UCSD-AML1 (cell line): ENCODE results near the gene RANBP6.
A peak's percentile ranks its signal among the peaks of the same experiment; 100 is the strongest.
"Not testable (repeated sequence)": the region's sequence is repeated elsewhere in the genome, so short reads cannot be mapped to it uniquely, and the experiment has no call there.

ENCODE experiments used
- DNase-seq: peaks from one replicate; lab custom pipeline; 2025; ENCODE audit not compliant: unreplicated experiment; lab: John Stamatoyannopoulos, UW

RANBP6 gene

DNA sequence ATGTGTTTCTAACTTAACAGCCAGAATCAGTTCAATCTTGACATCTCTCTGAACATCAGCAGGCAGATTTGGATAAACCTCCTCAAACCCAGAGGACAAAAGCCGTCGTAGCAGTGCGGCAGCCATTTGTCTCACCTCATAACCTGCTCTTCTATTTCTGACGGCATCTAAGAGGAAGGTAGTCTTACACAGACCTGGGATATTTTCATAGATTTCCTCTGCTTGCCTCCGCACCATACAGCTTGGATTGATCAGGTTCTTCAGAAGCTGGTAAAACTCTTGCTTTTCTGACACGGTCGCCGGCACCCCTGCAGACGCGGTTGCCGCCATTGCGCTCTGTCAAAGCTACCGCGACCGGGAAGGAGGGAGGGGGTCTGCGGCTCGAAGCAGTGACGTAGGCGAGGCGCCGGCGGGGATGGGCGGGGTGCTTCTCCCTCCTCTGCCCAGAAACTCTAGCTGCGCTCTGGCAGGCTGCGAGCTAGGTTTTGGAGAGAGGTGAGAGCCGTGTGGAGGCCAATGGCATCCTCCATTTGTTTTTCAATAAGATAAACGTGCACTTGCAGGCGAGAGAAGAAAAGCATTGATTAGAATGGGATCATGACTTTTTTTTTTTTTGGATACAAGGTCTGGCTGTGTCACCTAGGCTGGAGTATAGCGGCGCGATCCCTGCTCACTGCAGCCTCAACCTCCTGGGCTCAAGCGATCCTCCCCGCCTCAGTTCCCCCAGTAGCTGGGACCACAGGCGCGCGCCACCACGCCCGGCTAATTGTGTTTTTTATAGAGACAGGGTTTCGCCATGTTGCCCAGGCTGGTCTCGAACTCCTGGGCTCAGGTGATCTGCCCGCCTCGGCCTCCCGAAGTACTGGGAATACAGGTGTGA, at the start of gene RANBP6:
RANBP6 (minus strand) TSS at position 347 of the 880 bp plus-strand sequence; CDS start at position 330, 17 bp downstream.
- DNase-seq: peak; percentile 88

DNA sequence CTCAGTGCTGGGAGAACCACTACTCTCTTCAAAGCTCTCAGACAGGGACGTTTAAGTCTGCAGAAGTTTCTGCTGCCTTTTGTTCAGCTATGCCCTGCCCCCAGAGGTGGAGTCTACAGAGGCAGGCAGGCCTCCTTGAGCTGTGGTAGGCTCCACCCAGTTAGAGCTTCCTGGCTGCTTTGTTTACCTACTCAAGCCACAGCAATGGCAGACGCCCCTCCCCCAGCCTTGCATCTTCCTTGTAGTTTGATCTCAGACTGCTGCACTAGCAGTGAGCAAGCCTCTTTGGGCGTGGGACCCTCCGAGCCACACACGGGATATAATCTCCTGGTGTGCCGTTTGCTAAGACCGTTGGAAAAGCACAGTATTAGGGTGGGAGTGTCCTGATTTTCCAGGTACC, 47.7 kb upstream of the RANBP6 start:
- not testable (repeated sequence) for DNase-seq

DNA sequence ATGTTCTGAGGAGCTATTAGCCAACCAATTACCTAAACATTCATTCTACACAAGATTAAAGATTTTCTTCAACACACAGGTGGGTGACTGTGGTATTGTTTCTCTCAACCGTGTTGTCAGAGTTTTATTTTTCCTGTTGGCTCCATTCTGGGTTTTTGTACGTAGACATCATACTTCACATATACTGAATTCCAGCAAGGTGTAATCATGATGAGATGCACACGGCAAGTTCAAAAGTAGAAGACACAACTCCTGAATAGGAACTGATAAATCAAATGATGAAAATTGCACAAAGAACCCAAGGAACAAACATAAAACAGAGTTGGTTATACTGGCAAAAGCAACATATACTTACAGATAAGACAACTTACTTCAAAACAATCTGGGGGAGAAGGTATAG, 40.2 kb upstream of the RANBP6 start:
- no peak for DNase-seq

DNA sequence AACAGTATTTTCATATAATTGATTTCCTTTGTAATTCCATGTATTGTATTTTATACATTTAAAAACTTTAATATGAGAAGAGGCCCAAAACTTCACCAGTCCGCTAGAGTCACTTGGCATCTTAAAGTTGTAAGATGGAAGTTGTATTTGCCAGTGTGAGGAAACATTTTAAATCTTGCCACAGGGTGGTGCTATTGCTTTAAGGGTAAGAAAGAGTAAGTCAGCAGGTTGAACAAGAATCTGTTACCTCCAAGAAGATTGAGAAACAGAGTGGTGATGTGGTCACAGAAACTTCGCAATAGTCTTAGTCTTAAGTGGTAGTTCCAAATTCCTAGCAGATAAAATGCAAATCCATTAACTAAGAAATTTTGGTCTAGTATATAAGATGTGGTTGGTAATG, 39.8 kb upstream of the RANBP6 start:
- DNase-seq: no peak

DNA sequence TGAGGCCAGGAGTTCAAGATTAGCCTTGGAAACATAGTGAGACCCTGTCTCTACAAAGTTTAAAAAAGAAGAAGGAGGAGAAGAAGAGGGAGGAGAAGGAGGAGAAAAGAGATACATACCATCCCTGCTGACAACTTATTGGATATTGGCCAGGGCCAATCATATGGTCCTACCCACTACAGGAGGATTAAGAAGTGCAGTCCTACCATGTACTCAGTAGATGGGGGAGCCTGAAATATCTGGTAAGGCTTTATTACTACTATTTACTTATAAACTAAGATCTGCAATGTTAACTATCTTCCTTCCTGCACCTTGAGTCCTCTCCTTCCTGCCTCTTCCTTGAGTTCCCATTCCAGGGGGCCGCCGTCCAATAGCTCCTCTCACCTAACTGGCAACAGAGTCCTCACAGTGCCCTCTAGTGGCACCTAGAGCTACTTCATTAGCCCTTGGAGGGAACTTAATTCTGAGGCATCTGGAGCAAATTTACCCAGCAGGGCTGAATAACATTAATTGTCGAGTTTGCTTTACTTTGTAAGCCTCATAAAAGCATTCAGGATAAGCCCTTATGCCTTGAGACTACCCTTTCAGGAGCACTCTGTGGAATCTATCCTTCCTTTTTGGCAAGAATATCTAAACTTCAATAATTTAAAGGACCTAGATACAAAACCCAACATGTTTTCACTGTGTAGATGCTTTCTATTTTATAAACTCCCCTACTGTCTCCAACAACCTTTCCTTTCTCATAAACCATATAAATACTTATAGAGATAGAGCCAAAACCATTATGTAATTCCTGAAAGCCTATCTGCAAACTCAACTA, 39.1 kb upstream of the RANBP6 start:
- DNase-seq: peak; percentile 46

DNA sequence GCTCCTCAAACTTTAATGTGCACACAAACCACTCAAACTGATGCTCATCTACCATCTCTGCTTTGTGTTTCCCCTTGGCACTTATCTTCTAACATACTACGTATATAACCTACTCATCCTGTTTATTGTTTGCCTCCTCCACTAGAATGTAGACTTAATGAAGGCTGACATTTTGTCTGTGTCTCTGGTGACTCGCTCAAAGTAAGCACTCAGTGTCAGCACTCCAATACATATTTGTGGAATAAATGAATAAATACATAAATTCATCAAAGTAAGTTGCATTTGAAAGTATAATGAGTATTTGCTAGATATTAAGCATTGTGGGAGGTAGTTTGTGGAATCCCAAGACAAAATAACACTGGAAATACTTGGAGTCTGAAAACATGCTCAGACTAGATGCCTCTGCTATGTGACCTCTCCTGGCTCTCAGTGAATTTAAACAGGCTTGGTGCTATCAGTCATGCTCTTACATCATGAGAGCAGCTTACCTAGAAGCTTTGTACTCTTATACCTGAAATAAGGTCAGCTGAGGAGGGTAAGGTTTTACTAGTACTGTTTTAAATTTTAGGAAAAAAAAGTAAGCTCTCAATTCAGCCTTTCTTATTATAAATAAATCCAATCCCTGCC, 37.0 kb upstream of the RANBP6 start:
- DNase-seq: no peak

DNA sequence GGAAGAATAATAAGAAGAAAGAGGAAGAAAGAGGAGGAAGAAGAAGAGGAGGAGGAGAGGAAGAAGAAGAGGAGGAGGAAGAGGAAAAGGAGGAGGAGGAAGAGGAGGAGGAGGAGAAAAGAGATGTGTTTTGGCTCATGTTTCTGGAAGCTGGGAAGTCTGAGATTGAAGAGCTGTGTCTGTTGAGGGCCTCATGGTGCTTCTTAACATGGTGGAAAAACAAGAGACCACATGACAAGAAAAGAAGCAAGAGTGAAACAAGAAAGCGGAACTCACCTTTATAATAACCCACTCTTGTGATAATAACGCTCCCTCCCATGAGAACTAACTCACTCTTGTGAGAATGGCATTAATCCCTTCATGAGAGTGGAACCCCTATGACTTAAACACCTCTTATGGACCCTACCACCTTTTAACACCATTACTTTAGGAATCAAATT, 36.1 kb upstream of the RANBP6 start:
- DNase-seq: no peak

DNA sequence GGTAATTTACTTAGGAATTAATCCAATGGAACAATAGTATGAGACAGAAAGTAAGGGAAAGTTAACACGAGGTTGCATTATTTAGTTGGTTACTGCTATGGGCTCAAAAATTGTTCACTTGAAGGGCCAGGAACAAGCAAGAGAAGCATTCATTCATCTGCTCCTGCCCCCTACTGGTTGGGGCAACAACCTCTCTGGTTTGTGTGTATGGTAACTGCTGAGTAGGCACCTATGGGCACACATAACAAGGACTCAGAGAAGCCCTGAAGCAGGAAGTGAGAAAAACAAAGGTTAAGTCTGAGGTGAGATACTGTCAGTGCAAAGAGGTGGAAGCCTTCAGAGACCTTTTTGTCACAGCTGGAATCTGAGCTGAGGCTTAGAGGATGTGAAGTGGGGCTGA, 34.4 kb upstream of the RANBP6 start:
- DNase-seq: peak; percentile 48

DNA sequence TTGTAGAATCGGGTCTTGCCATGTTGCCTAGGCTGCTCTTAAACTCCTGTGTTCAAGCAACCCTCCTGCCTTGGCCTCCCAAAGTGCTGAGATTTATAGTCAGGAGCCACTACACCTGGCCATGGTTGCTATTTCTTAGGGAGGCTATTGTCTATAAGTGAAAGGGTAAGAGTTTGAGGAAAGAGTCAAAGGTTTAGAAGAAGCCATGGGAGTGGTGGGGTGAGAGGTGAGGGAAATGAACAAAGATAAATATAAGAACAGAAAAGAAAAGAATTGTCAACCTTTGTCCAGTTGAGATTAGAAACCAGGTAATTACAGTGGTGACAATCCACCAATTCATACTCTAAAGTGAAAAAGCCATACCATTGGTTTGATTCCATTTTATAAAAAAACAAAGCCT, 32.6 kb upstream of the RANBP6 start:
- no peak for DNase-seq

DNA sequence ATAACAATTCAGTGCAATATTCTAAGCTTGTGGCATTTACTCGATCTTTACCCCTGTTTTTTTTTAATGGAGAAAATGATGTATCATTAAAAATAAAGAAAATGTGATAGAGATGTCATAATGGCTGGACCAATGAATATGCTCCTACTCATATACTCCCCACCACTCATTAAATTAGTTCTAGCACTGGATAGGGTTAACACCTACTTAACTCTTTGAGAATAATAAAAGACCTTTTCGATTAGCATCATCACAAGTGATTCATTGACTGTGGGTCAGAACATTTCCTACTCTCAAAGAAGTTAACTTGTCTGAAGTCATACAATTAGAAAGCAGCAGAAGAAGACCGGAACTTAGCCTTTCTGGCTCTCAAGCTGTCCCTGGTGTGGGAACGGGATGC, 31.6 kb upstream of the RANBP6 start:
- no peak for DNase-seq

DNA sequence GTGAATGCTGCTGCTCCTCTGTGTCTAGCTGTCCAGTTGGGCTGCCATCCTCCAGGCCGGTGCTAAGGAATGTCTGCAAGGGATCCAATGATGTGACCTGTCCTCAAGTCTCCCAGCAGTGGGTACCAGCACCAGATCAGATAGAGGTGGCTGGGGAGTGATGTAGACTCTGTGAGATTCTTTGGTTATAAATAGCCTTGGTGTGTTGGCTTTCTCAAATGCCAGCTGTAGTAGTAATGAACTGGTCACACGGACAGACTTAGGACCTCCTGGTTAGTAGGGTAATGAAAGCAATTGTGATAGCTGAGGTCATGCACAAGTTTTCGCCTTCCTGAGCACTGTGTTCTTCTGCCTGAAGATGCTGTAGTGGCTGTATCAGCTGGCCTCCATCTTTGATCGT, 29.9 kb upstream of the RANBP6 start:
- no peak for DNase-seq

DNA sequence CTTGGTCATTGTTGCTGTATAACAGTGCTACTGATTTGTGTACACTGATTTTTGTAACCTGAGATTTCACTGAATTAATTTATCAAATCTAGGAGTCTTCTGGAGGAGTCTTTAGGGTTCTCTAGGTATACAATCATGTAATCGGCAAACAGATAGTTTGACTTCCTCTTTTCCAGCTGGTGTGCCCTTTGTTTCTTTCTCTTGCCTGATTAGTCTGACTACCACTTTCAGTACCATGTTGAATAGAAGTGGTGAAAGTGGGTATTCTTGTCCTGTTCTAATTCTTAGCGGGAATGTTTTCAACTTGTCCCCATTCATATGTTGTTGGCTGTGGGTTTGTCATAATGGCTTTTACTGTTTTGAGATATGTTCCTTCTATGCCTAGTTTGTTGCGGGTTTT, 24.7 kb upstream of the RANBP6 start:
- DNase-seq: no peak

DNA sequence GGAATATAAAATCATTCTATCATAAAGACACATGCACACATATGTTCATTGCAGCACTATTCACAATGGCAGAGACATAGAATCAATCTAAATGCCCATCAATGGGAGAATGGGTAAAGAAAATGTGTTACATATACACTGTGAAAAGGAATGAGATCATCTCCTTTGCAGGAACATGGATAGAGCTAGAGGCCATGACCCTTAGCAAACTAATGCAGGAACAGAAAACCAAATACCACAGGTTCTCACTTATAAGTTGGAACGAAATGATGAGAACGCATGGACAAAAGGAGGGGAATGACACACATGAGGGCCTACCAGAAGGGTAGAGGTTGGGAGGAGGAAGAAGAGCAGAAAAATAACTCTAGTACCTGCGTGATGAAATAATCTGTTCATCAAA, 21.0 kb upstream of the RANBP6 start:
- DNase-seq: no peak

DNA sequence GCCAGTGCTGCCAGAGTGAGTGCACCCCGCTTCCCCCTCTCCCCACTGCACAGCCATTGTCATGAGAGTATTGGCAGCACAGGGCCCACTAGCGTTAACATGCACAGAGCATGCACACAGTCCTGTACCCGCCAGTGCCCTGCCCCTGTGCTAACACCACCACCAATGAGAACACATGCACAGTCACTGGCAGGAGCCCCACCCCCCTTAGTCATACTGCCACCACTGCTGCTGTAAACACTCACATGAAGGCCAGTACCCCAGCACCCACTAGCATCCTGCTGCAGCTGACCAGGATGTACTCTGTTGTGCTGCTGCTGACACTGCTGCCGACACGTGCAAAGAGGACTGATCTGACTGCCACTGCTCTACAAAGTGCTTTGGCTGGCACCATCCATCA, 19.5 kb upstream of the RANBP6 start:
- DNase-seq: no peak

DNA sequence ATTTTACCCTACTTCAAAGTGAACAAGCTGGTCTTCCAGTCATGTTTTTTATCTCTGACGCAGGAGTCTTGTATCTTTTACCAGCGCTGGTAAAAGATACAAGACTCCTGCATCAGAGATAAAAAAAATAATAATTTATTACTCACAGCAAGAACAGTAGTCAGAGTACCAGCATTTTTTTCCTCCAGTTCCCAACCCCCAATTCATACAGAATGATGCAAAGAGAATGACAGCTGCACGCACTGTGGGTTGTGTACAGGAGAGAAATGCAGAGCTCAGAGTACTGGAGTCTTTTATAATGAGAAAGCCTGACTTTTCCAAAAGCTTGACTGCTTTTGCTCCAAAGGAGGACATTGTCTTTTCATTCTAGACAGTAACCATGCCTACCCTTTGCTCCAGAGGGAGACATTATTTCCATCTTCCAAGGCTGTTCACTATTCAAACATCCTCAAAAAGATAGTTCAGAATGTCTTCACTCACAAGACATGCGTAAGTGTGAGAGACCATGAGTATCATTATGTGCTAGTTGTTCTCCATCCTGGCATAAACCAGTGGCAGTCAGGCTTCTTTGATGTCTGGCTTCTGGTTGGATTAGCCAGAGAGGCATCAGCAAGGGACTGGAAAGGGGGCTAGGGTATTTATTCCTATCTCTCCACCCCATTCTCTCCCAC, 14.3 kb upstream of the RANBP6 start:
- no peak for DNase-seq

DNA sequence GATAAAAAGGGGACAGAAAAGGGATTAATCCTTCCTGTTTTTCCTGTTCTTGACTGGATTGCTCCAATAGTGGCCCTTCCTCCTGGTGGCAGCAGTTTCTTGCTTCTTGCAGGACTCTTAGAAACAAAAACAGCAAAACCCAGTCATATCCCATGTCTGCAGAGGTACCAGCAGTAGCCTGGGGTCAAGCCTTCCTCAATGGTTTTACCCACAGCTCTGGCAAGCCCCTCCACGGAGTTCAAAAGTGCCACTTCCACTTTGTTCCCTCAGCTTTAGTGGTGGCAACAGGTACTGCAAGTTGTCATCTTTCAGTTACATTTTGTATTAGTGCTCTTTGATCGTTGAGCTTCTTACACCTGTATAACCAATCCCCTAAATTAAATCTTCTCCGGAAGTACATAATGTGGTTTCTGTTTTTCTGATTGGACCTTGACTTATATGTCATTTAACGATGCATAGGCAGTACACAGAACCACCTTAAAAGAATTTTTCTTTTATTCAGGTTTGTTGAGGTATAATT, 8.7 kb upstream of the RANBP6 start:
- peak; percentile 16 for DNase-seq

DNA sequence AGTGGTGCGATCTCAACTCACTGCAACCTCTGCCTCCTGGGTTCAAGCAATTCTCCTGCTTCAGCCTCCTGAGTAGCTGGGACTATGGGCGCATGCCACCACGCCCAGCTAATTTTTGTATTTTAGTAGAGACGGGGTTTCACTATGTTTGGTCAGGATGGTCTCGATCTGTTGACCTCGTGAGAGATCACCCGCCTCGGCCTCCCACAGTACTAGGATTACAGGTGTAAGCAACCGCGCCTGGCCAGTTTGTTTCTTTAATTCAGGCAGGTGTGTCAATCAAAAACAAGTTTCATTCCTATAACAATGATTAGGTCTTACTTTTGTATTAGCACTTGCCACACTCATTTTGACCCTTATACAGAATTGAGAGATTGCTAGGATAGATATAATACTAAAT, 1.6 kb upstream of the RANBP6 start:
- not testable (repeated sequence) for DNase-seq

DNA sequence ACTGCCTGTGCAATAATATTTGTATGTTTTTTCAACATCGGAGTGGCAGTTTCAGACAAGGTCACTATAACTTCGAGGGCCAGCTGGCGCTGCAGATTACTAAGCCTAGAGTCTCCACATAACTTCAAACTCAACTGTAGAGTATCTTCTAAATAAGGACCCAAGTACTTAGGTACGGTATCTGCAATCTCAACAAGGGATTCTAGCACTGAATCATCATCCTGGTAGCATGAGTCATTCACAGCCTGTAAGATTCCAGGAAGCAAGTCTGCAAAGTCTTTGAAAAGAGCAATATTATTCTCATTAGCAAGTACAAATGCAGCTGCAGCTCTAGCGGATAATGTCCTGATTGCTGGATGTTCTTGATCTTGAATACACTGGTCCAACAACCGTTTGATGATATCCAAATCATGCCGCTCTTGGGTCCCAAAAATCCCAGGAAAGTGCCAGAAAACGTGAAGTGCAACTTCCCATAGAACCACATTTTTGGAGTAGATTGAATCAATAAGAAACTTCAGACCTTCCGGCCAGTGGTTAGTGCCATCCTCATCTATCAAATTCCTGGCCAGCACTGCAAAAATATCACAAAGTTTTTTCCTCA, 654 bp downstream of the RANBP6 start:
- no peak for DNase-seq

DNA sequence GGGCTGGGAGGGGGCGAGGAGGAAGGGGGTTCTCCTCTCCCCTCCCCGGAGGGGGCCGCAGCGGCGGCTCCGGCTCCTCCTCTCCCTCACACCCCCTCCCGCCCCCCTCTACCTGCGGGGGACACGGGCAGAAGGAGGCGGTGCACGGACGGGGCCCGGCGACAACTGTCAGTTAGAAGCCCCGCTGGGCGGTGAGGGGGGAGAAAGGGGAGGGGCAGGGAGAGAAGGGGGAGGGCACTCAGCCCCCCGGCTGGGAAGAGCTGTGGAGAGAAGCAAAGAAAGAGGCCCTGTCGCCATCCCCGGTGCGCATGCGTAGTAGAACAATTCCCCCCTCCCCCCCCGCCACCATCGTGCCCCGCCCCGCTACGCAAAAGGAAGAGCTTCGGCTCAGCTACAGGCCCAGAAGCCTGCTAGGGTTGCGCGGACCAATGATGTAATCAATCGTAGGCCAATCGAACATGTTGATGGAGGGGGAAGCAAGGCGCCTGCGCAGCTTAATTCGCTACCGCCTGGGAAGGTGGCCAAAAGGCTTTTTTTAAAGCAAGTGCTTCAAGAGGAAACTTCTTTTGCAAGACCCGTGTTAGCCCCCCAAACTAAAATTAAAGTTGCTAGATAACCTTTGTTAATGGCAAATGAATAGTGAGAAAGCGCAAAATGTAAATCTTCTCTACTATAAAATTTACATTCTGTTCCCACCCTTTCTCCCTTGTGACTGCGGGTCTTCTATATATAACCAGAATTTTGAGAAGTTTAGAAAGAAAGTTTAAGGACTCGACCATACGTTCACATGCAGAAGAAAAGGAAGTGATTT, 7.0 kb downstream of the RANBP6 start:
- peak; percentile 94 for DNase-seq

DNA sequence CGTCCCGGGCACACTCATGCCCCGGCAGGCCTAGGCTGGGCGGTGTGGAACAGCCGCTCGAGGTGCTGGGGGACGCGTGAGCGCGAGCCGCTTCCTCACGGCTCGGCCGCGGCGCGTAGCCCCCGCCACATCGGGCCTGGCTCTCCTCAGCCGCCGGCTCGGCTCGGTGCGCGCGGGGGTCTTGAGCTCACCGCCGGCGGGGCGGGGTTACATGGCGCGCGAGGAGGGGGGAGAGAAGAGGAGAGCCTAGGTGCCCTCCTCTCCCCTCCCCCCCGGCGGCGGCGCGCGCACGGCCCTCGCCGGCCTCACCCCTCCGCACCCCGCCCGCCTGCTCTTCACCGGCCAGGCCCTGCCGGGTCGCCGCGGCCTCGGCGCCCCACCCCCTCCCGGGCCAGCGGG, 7.7 kb downstream of the RANBP6 start:
- peak; percentile 84 for DNase-seq
